NCI-H774 (cell line): Measurements from ENCODE around the gene BTBD3.

ENCODE experiments used
- DNase-seq: peaks from one replicate; lab custom pipeline; 2025; lab: John Stamatoyannopoulos, UW

BTBD3 gene

GRCh38 chr20:11970243-11970836, 52.6 kb downstream of the BTBD3 start:
- DNase-seq = no peak

GRCh38 chr20:11972478-11972877, 54.8 kb downstream of the BTBD3 start:
- no peak for DNase-seq
